Measurements from ENCODE around the gene CCDC3. TPM values are rescaled to one million over a fixed set of nuclear protein-coding genes. Genes with fewer than 3 reads are reported as not detected.
"Not testable (repeated sequence)": the region's sequence is repeated elsewhere in the genome, so short reads cannot be mapped to it uniquely, and the experiment has no call there.

CCDC3 gene
- total RNA-seq, 1 donor from 2014 or later: 5.3 TPM

DNA sequence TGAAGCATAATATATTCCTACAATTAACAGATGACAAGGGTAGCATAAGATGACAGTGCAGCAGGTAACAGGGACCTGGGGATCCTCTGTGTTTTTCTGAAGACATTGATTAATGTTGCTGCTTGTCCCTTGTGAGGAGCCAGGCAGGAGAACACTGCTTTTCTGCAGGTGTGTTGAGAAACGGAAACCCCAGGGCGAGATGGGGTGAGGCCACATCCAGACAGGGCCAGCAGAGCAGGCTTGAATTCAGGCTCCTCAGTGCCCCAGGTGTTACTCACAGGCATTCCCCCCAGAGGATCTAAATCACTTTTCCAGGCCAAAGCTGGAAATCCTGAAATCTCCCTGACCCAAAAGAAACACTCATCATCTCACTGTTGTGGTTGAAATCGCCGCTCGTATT, 105.3 kb downstream of the CCDC3 start:
- ATAC-seq: no peak
- DNase-seq (ENCODE audit: low spot score): no peak

- ATAC-seq (no peak), DNase-seq (ENCODE audit: low spot score) (no peak)
These were observed 108.6 kb downstream of the CCDC3 start for GRCh38 chr10:12892924-12893323.

GRCh38 chr10:12890958-12891357, 110.6 kb downstream of the CCDC3 start:
- DNase-seq (ENCODE audit: low spot score) (no peak), ATAC-seq (peak; percentile 74)

DNA sequence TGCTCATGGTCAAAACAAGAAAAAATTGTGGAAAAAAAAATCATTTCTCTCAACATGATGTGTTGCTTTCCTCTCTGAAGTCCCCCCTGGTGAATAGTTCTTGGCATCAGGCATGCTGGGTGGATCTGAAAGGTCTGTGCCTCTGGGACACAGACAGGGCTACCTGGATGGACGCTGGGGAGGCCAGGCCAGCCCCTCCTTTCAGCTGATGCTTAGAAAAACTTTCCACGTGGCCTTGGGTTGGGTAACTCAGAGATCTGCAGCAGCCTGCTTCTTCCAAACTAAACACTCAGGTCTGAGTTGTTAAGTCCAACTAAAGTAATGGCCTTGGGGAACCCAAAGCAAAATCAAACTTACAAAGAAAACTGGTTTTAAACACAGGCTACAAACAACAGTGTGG, 113.0 kb downstream of the CCDC3 start:
- peak; percentile 51 for ATAC-seq

DNA sequence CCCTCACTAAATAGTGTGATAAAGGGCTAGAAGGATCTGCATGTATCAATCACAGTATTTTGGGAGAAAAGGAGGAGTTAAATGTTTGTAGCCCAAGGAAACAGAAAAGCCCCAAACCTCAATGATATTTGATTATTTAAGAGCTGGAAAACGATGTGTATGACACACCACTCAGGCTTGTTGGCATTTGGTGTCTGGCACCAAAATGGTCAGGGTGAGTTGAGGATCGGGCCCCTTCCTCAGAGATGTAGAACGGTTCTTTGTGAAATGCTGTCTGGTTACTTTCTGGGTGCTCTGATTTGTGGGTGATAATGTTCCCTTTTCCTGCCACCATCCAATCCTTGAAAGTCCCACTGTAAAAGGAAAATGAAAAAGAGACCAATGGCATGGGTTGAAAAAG, 113.7 kb downstream of the CCDC3 start:
- ATAC-seq (no peak), DNase-seq (ENCODE audit: low spot score) (no peak)

More for the DNA sequence above, 113.0 kb downstream of the CCDC3 start:
- DNase-seq (ENCODE audit: low spot score): no peak

DNA sequence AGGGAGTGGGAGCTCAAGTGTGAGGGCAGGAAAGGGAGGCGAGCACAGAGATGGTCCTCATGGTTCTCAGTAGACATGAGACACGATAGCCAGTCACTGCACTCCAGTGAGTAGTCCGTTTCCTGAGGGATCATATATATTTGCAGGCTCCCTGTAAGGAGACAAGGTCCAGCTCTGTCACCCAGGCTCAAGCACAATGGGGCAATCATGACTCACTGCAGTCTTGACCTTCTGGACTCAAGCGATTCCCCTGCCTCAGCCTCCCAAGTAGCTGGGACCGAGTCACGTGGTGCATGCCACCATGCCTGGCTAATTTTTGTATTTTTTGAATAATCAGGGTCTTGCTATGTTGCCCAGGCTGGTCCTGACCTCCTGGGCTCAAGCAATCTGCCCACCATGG, 116.7 kb downstream of the CCDC3 start:
- DNase-seq (ENCODE audit: low spot score) (no peak), ATAC-seq (no peak)

- ATAC-seq (no peak), DNase-seq (ENCODE audit: low spot score) (no peak)
These were observed 121.1 kb downstream of the CCDC3 start for GRCh38 chr10:12880423-12880822.

GRCh38 chr10:12877150-12877549, 124.4 kb downstream of the CCDC3 start:
- ATAC-seq (no peak), DNase-seq (ENCODE audit: low spot score) (no peak)

DNA sequence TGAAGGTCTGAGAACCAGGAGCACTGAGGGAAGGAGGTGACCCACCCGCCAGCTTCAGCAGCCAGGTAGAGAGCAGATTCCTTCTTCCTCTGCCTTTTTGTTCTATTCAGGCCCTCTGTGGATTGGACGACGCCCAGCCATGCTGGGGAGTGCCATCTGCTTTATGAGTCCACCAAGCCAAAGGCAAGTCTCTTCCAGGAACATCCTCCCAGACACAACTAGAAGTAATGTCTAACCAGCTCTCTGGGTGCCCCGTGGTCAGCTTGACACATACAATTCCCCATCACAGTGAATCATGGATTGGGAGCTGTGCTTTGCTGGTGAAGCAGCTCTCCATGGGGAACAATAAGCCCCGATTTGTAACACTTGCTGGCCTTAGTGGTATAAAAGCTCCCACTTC, 125.2 kb downstream of the CCDC3 start:
- DNase-seq (ENCODE audit: low spot score) (no peak), ATAC-seq (no peak)

GRCh38 chr10:12875100-12875499, 126.4 kb downstream of the CCDC3 start:
- DNase-seq (ENCODE audit: low spot score) (peak; percentile 69), ATAC-seq (peak; percentile 85)

DNA sequence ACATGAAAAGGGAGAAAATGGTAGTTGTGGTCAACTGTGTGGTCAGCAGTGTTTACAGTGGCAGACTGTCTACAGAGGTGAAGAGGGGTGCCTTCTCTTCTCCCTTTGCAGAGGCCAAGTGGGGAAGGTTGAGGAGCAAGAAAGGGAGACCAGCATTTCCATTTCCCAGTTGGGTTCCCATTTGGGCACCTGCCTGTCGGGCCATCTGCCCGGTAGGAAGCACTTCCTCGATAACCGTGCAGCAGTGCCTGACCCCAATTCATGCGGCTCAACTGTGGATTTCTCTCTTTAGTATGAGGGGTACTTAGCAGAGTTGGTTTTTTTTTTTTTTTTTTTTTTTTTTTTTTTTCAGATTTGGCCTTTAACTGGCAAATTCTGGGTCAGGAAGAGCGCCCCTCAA, 127.0 kb downstream of the CCDC3 start:
- ATAC-seq: no peak
- DNase-seq (ENCODE audit: low spot score): no peak

- peak; percentile 53 for DNase-seq (ENCODE audit: low spot score)
- ATAC-seq: peak; percentile 68
These were observed 128.3 kb downstream of the CCDC3 start for GRCh38 chr10:12873172-12873571.

- ATAC-seq (peak; percentile 66), DNase-seq (ENCODE audit: low spot score) (peak; percentile 65)
These were observed 128.9 kb downstream of the CCDC3 start for GRCh38 chr10:12872577-12872976.

DNA sequence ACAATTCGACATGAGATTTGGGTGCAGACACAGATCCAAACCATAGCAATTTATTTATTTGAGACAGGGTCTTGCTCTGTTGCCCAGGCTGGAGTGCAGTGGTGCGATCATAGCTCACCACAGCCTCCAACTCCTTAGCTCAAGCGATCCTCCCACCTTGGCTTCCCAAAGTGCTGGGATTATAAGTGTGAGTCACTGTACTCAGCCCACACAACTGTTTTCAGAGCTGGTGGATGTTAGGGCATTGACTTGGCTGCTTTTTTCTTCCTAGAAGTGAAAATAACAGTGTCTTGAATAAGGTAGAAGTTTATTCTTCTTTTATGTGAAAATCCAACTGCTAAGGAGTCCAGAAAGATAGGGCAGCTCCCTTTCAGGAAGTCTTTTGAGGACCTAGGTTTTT, 132.1 kb downstream of the CCDC3 start:
- no peak for ATAC-seq
- DNase-seq (ENCODE audit: low spot score): no peak

DNA sequence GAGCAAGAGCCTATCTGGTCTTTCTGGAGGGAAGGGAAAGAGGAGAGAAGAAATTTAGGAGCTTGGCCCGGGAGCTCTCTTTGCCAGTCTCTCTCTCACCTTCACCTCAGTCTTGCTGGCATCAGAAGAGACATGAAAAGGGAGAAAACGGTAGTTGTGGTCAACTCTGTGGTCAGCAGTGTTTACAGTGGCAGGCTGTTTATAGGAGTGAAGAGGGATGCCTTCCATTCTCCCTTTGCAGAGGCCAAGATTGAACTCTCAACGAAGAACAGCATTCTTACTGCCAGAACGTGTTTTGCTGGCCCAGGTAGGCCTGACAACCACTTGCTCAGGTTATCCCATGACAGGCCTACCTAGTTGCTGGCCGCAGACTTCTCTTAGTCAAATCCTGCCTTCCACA, 133.3 kb downstream of the CCDC3 start:
- DNase-seq (ENCODE audit: low spot score) (no peak), ATAC-seq (no peak)

DNA sequence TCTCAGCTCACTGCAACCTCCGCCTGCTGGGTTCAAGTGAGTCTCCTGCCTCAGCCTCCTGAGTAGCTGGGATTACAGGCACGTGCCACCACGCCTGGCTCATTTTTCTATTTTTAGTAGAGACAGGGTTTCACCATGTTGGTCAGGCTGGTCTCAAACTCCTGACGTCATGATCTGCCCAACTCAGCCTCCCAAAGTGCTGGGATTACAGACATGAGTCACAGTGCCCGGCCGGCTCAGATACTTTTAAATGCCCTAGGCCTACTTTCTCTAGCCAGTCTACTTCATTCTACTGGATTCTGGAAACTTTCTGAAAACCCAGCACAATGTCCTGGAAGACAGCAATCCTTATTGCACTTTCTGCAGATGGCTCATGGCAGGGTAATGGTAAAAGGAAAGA, 136.0 kb downstream of the CCDC3 start:
- not testable (repeated sequence) for ATAC-seq; DNase-seq (ENCODE audit: low spot score)

DNA sequence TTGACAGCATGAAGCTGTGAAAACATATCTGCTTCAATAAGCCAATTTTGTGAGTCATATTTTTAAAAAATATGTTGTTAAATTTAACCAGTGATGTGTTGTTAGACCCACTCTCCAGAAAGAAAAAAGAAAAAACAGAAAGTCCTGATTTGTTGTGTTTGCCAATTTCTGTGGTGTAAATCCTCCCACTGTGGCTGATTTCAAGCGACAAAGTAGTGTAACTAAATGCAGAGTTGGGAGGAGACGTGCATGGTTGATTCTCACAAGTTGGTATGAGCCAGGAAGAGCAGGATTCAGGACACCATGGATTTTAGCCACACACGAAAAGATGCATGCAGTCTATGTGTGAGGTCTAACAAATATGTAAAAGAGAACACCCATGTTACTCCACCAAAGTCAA, 139.1 kb downstream of the CCDC3 start:
- DNase-seq (ENCODE audit: low spot score) (no peak), ATAC-seq (no peak)

GRCh38 chr10:12854988-12855387, 146.5 kb downstream of the CCDC3 start:
- DNase-seq (ENCODE audit: low spot score) (no peak), ATAC-seq (no peak)

GRCh38 chr10:12852687-12853086, 148.8 kb downstream of the CCDC3 start:
- no peak for ATAC-seq
- no peak for DNase-seq (ENCODE audit: low spot score)

DNA sequence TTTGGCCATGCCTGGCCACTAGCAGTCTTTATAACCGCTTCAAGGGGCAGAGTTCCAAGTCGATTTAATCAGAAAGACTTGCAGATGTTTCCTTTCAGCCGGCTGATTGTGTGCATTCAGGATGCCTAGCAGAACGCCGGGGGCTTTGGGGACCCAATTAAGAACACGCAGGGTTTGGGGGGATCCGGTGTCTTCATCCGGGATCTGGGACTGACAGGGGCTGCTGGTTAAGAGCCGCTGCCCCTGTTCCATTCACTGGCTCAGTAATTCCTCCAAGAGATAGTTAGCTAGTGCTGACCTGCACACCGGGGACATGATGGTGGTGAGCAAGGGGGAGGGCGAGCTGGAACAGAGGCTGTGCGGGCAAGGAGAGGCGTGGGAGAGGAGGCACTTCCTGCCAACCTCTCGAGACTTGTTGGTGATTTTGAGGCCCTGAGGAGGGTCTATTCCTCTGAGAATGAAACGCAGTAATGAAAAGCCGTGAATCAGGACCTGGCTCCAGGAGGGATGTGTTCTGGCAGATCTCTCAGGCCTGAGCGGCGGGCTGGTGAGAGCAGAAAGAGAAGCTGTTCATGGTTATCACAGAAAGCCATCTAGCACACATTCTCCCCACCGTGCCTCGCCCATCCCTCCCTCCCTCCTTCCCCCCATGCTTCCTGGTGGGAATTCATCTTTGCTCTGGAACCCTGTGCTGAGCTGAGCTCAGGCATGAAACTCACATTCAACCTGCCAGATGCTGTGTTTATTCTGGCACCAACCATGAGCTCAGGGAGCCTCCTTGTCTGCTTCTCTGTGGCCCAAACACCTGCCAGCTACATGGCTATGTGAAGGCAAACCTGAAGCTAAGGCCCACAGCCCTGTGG, 152.0 kb downstream of the CCDC3 start:
- DNase-seq (ENCODE audit: low spot score) (peak; percentile 52), ATAC-seq (peak; percentile 97)

GRCh38 chr10:12848439-12849173, 152.9 kb downstream of the CCDC3 start:
- DNase-seq (ENCODE audit: low spot score) (no peak), ATAC-seq (no peak)

DNA sequence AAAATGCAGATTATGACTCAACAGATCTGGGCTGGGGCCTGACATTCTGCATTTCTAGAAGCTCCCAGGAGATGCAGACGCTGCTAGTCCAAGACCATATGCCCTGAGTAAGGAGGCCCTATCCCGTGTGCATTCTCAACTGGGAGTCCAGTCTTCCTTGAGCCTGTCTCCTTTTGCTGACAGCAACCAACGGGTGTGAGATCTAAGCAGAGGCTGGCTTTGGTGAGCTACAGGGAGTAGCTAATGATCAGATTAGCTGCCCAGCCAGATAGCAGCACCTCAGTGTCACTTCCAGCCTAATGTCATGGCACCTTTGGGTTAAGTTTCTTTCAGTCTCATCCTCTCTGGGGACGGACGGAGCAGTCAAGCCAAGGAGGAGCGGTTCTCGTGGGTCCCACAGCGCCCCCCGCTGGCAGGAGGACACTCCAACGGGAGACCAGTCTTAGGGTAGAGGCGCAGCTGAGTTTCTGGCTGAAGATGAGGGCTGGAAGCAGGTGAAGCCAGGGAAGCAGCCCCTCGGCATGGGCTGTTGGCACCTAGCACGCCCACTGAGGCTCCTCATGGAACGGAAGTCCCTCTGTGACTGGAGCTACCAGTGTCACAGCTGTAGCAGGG, 154.0 kb downstream of the CCDC3 start:
- ATAC-seq (no peak), DNase-seq (ENCODE audit: low spot score) (no peak)

All from left lobe of liver (tissue), 2 donors.